Gastroesophageal sphincter (tissue), 4 donors: ENCODE measurements around the gene CAND1. TPM values are rescaled to one million over a fixed set of nuclear protein-coding genes. Genes with fewer than 3 reads are reported as not detected.

Experiments used
- ATAC-seq: fragments of 150-250 bp; one replicate; pipeline ENCODE4 v1.9.1; 2016; ENCODE audit warnings: mild to moderate bottlenecking, moderate library complexity
- H3K27ac ChIP-seq, 4 donors: fragments of 200-600 bp; sonication (generic) in 3 of 4; 1 replicate in 3 of 4; 2 replicates in 1 of 4; pipeline ENCODE4 v1.5.1; 2016 to 2019
- H3K27me3 ChIP-seq: fragments of 200-600 bp; sonication (generic); one replicate; pipeline ENCODE4 v1.5.1; 2019
- H3K36me3 ChIP-seq, 2 donors: fragments of 200-600 bp; sonication (generic); one replicate each; pipeline ENCODE4 v1.5.1; 2019; ENCODE audit warnings: control low read depth in 1 of 2
- H3K4me1 ChIP-seq, 3 donors: fragments of 200-600 bp; sonication (generic); 1 replicate in 2 of 3; 2 replicates in 1 of 3; pipeline ENCODE4 v1.5.1; 2016 to 2019; ENCODE audit warnings: control low read depth in 2 of 3
- H3K4me3 ChIP-seq, 2 donors: fragments of 200-600 bp; sonication (generic); one replicate each; pipeline ENCODE4 v1.5.1; 2019; ENCODE audit warnings: mild to moderate bottlenecking in 1 of 2, moderate library complexity in 1 of 2
- H3K9me3 ChIP-seq, 3 donors: fragments of 200-600 bp; sonication (generic); one replicate each; pipeline ENCODE4 v1.5.1; 2017 to 2019; ENCODE audit warnings: control low read depth in 2 of 3
- CTCF ChIP-seq, 4 experiments: fragments of 200-600 bp in 2 of 4; fragments of 450-650 bp in 2 of 4; sonication (generic) in 1 of 4; IDR thresholded peaks; one replicate each; pipeline ENCODE4 v1.5.1; 2017 to 2019; ENCODE audit warnings: antibody characterized with exemption in 4 of 4, mild to moderate bottlenecking in 2 of 4, moderate library complexity in 2 of 4
- EP300 ChIP-seq: sonication (generic); formaldehyde crosslinking; IDR thresholded peaks from one replicate; pipeline ENCODE4 v1.6.1; 2017; ENCODE audit warnings: antibody characterized with exemption, mild to moderate bottlenecking
- POLR2A ChIP-seq, 2 donors: fragments of 450-650 bp; IDR thresholded peaks; one replicate each; pipeline ENCODE4 v1.6.1; 2017; ENCODE audit warnings: antibody characterized with exemption in 2 of 2, mild to moderate bottlenecking in 2 of 2, moderate library complexity in 1 of 2
- POLR2AphosphoS5 ChIP-seq: sonication (generic); formaldehyde crosslinking; IDR thresholded peaks from one replicate; pipeline ENCODE4 v1.6.1; 2017; ENCODE audit warnings: antibody characterized with exemption
- WGBS, 2 donors: methylation state at CpG; one replicate each; pipeline ENCODE4 v1.1.5; 2018; ENCODE audit warnings: low coverage in 1 of 2; 5-methylcytosine and 5-hydroxymethylcytosine counted together
- total RNA-seq, 4 donors: library from RNA; depleted of rRNA; stranded (reverse); fragments of >200 nt; gene quantifications; one replicate each; pipeline ENCODE4 v1.1.0, GENCODE V29; 2016

Gene CAND1
- total RNA-seq, 4 donors from 2014 or later = 68.7 to 98.5 (median 77.8) TPM

- no peak for ATAC-seq
- no peaks in the 10 kb centered on the region for H3K4me1 ChIP-seq
- no peaks in the 10 kb centered on the region for H3K36me3 ChIP-seq
- TF ChIP-seq CTCF (IDR thresholded peaks at IDR 0.05) = no peak
- no peak for TF ChIP-seq EP300
- TF ChIP-seq POLR2A (IDR thresholded peaks at IDR 0.05) = no peak
- no peak for TF ChIP-seq POLR2AphosphoS5
- no peak overlapping the region for H3K27ac ChIP-seq
- no peak overlapping the region for H3K4me3 ChIP-seq
- H3K27me3 ChIP-seq = no peaks in the 10 kb centered on the region
- no peaks in the 10 kb centered on the region for H3K9me3 ChIP-seq
Measured at GRCh38 chr12:67365131-67365530, 96.0 kb downstream of the CAND1 start.

- no peak for ATAC-seq
- no peak overlapping the region for H3K27ac ChIP-seq
Measured at GRCh38 chr12:67367843-67368242, 98.7 kb downstream of the CAND1 start.

More at GRCh38 chr12:67367843-67368242, 98.7 kb downstream of the CAND1 start:
- Histone ChIP-seq H3K4me3 (no peak overlapping the region), H3K27me3 (no peaks in the 10 kb centered on the region), H3K9me3 (no peaks in the 10 kb centered on the region), H3K36me3 (no peaks in the 10 kb centered on the region), H3K4me1 (no peaks in the 10 kb centered on the region)
- 67% methylated on average over 1 of the region's 1 CpG; no CpG with 5 or more reads in 1 of the 2 donors for WGBS, 2 donors
- TF ChIP-seq CTCF (IDR thresholded peaks at IDR 0.05) = no peak
- no peak for TF ChIP-seq POLR2AphosphoS5
- no peak for TF ChIP-seq POLR2A (IDR thresholded peaks at IDR 0.05)
- no peak for TF ChIP-seq EP300
